NT2/D1 (cell line): Measurements from ENCODE around the gene KCNT1.

ENCODE experiments used
- SUZ12 ChIP-seq: IDR thresholded peaks from 2 replicates; pipeline ENCODE4 v1.6.1; 2011; ENCODE audit not compliant: insufficient read length, insufficient read depth; ENCODE audit errors: extremely low read depth
- YY1 ChIP-seq: IDR thresholded peaks from 2 replicates; pipeline ENCODE4 v1.6.1; 2011; ENCODE audit not compliant: insufficient read length, insufficient read depth
- ZNF274 ChIP-seq: IDR thresholded peaks from 2 replicates; pipeline ENCODE4 v1.6.1; 2011; ENCODE audit warnings: mild to moderate bottlenecking, low read depth, low read length

- TF ChIP-seq ZNF274 (no peak), YY1 (no peak), SUZ12 (no peak)
Measured at GRCh38 chr9:135671591-135672041, 30.4 kb upstream of the KCNT1 start.
